Measurements from ENCODE around the gene HIF3A. TPM values are rescaled to one million over a fixed set of nuclear protein-coding genes. Genes with fewer than 3 reads are reported as not detected.
"Not testable (repeated sequence)": the region's sequence is repeated elsewhere in the genome, so short reads cannot be mapped to it uniquely, and the experiment has no call there.

HIF3A gene
- polyA plus RNA-seq, 2 donors: 12.3 to 27.3 TPM

DNA sequence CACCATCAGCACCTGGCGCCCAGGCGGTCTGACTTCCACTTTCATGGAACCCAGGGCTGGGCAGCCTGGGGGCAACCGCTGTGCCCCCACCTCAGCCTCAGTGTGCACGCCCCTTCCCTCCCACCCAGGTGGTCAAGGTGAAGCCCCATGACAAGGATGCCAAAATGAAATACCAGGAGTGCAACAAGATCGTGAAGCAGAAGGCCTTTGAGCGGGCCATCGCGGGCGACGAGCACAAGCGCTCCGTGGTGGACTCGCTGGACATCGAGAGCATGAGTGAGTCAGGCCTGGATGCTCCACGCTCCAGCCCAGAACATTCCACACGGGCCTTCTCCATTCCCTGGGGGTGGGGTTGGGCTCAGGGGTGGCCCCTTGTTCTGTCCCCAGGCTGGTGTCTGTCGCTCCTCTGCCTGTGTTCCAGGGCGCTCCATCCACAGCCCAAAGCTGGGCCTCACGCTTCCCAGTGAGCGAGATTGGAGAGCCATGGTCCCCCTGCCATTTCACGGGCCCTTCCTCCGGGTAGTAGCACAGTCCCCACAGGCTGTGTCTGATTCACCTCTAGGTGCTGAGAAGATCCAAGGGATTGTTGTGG lies 78.7 kb downstream of the HIF3A start:
- not testable (repeated sequence) for H3K4me3 ChIP-seq (ENCODE audit: low read depth in 1 of 2, low read length in 2 of 2); H3K27ac ChIP-seq (ENCODE audit: low read depth in 2 of 2, low read length in 1 of 2); H3K9me3 ChIP-seq (ENCODE audit: control insufficient read depth in 2 of 2, insufficient read depth in 1 of 2, low read depth in 1 of 2, low read length in 1 of 2); H3K27me3 ChIP-seq (ENCODE audit: control insufficient read depth in 1 of 2, insufficient read depth in 2 of 2, low read length in 2 of 2)
- peaks cover 3 to 16% of the 10 kb centered on the region in 2 donors for H3K36me3 ChIP-seq (ENCODE audit: control insufficient read depth in 2 of 2, insufficient read depth in 2 of 2, low read length in 1 of 2)
- 92 to 95% methylated on average over 20 to 22 of the region's 22 CpGs for WGBS, 2 donors
- H3K4me1 ChIP-seq (ENCODE audit: control insufficient read depth in 2 of 2, insufficient read depth in 2 of 2, low read length in 1 of 2): peaks cover 15 to 18% of the 10 kb centered on the region in 2 donors

DNA sequence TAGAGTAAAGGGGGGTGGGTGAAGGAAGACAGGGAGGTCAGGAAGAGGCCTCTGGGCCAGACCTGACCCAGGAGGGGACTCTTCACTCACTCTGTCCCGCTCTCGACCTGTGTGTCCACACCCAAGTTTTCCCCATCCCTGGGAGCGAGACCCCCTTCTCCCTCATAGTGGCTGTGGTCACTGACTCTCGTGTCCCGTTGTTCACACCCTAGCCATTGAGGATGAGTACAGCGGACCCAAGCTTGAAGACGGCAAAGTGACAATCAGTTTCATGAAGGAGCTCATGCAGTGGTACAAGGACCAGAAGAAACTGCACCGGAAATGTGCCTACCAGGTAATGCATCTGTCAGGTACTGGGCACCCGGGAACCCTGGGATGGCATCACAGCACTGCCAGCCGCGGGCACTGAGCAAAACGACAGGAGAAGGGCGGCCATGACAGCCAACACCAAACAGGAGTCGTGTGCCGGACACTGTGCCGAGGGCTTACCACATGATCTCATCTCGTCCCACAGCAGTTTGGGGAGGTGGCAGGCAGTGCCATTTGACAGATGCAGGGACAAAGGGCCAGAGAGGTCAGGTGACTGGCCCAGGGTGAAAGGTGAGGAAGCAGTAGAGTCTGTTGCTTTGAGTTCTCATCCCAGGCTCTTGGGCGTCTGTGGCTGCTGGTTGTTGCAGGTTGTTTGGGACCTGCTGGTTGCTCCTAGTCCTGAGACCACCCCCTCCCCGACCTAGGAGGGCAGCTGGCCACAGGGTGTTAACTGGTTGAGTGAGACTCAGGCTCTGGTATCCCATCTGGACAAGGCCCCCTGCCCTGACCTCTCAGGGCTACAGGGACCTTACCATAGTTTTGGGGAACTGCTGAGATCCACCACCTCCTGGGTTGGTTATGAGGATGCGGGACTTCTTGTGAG lies 79.7 kb downstream of the HIF3A start:
- Histone ChIP-seq H3K9me3 (ENCODE audit: control insufficient read depth in 2 of 2, insufficient read depth in 1 of 2, low read depth in 1 of 2, low read length in 1 of 2) (no peaks in the 10 kb centered on the region), H3K36me3 (ENCODE audit: control insufficient read depth in 2 of 2, insufficient read depth in 2 of 2, low read length in 1 of 2) (peaks cover 3 to 16% of the 10 kb centered on the region in 2 donors), H3K27ac (ENCODE audit: low read depth in 2 of 2, low read length in 1 of 2) (no peak overlapping the region), H3K27me3 (ENCODE audit: control insufficient read depth in 1 of 2, insufficient read depth in 2 of 2, low read length in 2 of 2) (no peaks in the 10 kb centered on the region), H3K4me3 (ENCODE audit: low read depth in 1 of 2, low read length in 2 of 2) (no peak overlapping the region), H3K4me1 (ENCODE audit: control insufficient read depth in 2 of 2, insufficient read depth in 2 of 2, low read length in 1 of 2) (peaks cover 13 to 16% of the 10 kb centered on the region in 2 donors)
- WGBS, 2 donors: 92 to 93% methylated on average over 20 of the region's 20 CpGs

DNA sequence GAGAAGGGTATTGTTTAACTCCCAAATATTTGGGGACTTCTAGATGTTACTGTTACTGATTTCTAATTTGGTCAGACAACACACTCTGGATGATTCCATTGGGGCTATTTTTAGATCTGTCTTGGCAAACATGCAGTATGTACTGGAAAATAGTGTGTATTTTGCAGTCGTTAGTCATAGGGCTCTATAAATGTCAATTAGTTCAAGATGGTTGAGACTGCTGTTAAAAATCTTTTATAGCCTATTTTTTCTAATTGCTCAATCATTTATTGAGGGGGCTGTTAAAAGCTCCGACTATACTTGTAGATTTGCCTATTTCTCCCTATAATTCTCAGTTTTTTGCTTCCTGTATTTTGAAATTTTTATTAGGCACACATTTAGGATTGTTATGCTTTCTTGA lies 81.4 kb downstream of the HIF3A start:
- 38 to 42% methylated on average over 2 of the region's 2 CpGs for WGBS, 2 donors
- H3K4me1 ChIP-seq (ENCODE audit: control insufficient read depth in 2 of 2, insufficient read depth in 2 of 2, low read length in 1 of 2): peaks cover 2 to 11% of the 10 kb centered on the region in 2 donors
- no peaks in the 10 kb centered on the region for H3K27me3 ChIP-seq (ENCODE audit: control insufficient read depth in 1 of 2, insufficient read depth in 2 of 2, low read length in 2 of 2)
- H3K4me3 ChIP-seq (ENCODE audit: low read depth in 1 of 2, low read length in 2 of 2): no peak overlapping the region
- peaks cover 3 to 21% of the 10 kb centered on the region in 2 donors for H3K36me3 ChIP-seq (ENCODE audit: control insufficient read depth in 2 of 2, insufficient read depth in 2 of 2, low read length in 1 of 2)
- H3K27ac ChIP-seq (ENCODE audit: low read depth in 2 of 2, low read length in 1 of 2): no peak overlapping the region
- no peaks in the 10 kb centered on the region for H3K9me3 ChIP-seq (ENCODE audit: control insufficient read depth in 2 of 2, insufficient read depth in 1 of 2, low read depth in 1 of 2, low read length in 1 of 2)

DNA sequence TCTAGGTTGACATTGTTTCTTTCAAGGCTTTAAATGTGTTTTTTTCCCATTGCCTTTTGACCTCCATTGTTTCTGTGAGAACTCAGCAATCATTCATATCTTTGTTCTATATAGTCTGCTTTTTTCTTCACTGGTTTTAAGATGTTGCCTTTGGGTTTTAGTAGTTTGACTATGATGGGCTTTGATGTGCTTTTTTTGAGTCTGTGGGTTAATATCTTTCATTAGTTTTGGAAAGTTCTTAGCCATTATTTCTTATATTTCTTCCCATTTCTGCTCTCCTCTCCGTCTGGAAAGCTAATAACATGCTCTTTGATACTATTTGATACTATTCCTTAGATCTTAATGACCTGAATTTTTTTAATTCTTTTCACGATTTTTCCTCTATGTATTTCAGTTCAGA lies 83.8 kb downstream of the HIF3A start:
- Histone ChIP-seq H3K27ac (ENCODE audit: low read depth in 2 of 2, low read length in 1 of 2) (no peak overlapping the region), H3K36me3 (ENCODE audit: control insufficient read depth in 2 of 2, insufficient read depth in 2 of 2, low read length in 1 of 2) (peaks cover 5 to 32% of the 10 kb centered on the region in 2 donors), H3K9me3 (ENCODE audit: control insufficient read depth in 2 of 2, insufficient read depth in 1 of 2, low read depth in 1 of 2, low read length in 1 of 2) (no peaks in the 10 kb centered on the region), H3K4me1 (ENCODE audit: control insufficient read depth in 2 of 2, insufficient read depth in 2 of 2, low read length in 1 of 2) (no peaks in the 10 kb centered on the region), H3K27me3 (ENCODE audit: control insufficient read depth in 1 of 2, insufficient read depth in 2 of 2, low read length in 2 of 2) (no peaks in the 10 kb centered on the region), H3K4me3 (ENCODE audit: low read depth in 1 of 2, low read length in 2 of 2) (no peak overlapping the region)
- 91 to 98% methylated on average over 2 of the region's 2 CpGs for WGBS, 2 donors

DNA sequence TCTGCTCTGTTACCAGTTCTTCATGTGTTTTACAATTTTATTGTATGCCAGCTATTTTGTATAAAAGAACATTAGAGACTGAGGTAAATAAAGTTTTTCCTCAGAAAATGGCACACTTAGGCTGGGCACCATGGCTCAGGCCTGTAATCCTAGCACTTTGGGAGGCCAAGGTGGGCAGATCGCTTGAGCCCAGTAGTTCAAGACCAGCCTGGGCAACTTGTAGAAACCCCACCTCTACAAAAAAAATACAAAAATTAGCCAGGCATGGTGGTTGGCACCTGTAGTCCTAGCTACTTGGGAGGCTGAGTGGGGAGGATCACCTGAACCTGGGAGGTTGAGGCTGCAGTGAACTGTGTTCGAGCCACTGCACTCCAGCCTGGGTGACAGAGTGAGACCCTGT lies 84.5 kb downstream of the HIF3A start:
- no peaks in the 10 kb centered on the region for H3K4me1 ChIP-seq (ENCODE audit: control insufficient read depth in 2 of 2, insufficient read depth in 2 of 2, low read length in 1 of 2)
- WGBS, 2 donors: 100% methylated on average over 2 of the region's 2 CpGs
- H3K4me3 ChIP-seq (ENCODE audit: low read depth in 1 of 2, low read length in 2 of 2): no peak overlapping the region
- no peaks in the 10 kb centered on the region for H3K9me3 ChIP-seq (ENCODE audit: control insufficient read depth in 2 of 2, insufficient read depth in 1 of 2, low read depth in 1 of 2, low read length in 1 of 2)
- peaks cover 5 to 26% of the 10 kb centered on the region in 2 donors for H3K36me3 ChIP-seq (ENCODE audit: control insufficient read depth in 2 of 2, insufficient read depth in 2 of 2, low read length in 1 of 2)
- H3K27ac ChIP-seq (ENCODE audit: low read depth in 2 of 2, low read length in 1 of 2): no peak overlapping the region
- no peaks in the 10 kb centered on the region for H3K27me3 ChIP-seq (ENCODE audit: control insufficient read depth in 1 of 2, insufficient read depth in 2 of 2, low read length in 2 of 2)

DNA sequence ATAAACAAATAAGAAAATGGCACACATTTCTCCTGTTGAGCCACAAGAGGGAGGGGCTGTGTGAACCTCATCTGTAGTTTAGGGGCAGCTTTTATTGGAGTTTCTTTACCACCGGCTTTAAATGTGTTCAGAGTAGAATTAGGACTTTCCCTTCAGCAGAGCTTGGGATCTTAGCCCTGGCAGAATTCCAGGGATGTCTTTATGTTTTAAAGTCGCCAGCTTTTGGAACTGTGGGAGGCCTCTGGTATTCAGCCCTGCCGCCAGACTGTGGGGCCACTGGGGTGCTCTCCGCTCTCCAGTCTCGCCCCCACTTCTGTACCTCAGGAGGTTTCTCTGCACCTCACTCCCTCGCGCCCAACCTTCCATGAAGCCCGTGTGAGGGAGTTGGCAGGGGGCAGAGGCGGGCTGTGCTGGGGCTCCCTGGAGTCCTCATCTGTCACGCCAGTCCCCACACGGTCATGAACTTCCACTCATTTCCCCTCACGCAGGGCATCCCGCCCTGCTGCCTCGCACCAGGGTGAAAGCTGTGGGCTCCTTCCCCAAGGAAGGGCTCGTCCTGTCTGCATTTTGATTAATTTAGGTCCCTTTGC lies 85.0 kb downstream of the HIF3A start:
- H3K4me3 ChIP-seq (ENCODE audit: low read depth in 1 of 2, low read length in 2 of 2): no peak overlapping the region
- H3K9me3 ChIP-seq (ENCODE audit: control insufficient read depth in 2 of 2, insufficient read depth in 1 of 2, low read depth in 1 of 2, low read length in 1 of 2): no peaks in the 10 kb centered on the region
- H3K27ac ChIP-seq (ENCODE audit: low read depth in 2 of 2, low read length in 1 of 2): no peak overlapping the region
- WGBS, 2 donors: 82 to 83% methylated on average over 15 of the region's 15 CpGs
- H3K27me3 ChIP-seq (ENCODE audit: control insufficient read depth in 1 of 2, insufficient read depth in 2 of 2, low read length in 2 of 2): no peaks in the 10 kb centered on the region
- H3K36me3 ChIP-seq (ENCODE audit: control insufficient read depth in 2 of 2, insufficient read depth in 2 of 2, low read length in 1 of 2): peaks cover 5 to 25% of the 10 kb centered on the region in 2 donors
- H3K4me1 ChIP-seq (ENCODE audit: control insufficient read depth in 2 of 2, insufficient read depth in 2 of 2, low read length in 1 of 2): no peaks in the 10 kb centered on the region

DNA sequence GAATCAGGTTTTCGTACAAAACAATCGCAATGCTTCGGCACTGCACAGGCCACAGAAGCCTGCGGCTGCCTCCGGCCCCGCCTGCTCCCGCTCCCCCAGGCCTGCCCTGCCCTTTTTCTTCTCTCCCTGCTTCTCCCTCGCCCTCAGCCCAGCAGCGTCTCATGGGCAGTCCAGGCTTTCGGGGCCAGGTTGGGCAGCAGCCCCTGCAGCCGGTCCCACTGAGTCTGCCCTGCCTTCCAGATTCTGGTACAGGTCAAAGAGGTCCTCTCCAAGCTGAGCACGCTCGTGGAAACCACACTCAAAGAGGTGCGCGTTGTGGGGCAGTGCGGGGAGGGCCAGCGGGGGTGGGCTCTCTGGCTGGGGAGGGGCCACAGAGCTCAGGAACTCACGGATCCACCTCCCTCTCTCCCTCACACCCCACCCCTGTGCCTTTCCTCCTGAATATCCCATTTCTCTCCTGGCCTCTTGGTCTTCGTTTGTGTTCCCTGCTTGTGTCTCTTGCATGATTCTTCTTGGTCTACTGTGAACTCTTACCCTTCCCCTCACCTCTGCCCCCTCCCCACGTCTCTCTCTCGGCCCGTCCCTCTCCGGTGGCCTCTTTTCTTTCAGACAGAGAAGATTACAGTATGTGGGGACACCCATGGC lies 86.5 kb downstream of the HIF3A start:
- Histone ChIP-seq H3K27me3 (ENCODE audit: control insufficient read depth in 1 of 2, insufficient read depth in 2 of 2, low read length in 2 of 2) (no peaks in the 10 kb centered on the region), H3K36me3 (ENCODE audit: control insufficient read depth in 2 of 2, insufficient read depth in 2 of 2, low read length in 1 of 2) (peaks cover 2 to 35% of the 10 kb centered on the region in 2 donors), H3K9me3 (ENCODE audit: control insufficient read depth in 2 of 2, insufficient read depth in 1 of 2, low read depth in 1 of 2, low read length in 1 of 2) (no peaks in the 10 kb centered on the region), H3K4me3 (ENCODE audit: low read depth in 1 of 2, low read length in 2 of 2) (no peak overlapping the region), H3K4me1 (ENCODE audit: control insufficient read depth in 2 of 2, insufficient read depth in 2 of 2, low read length in 1 of 2) (no peaks in the 10 kb centered on the region), H3K27ac (ENCODE audit: low read depth in 2 of 2, low read length in 1 of 2) (no peak overlapping the region)
- WGBS, 2 donors: 87 to 95% methylated on average over 22 of the region's 23 CpGs

DNA sequence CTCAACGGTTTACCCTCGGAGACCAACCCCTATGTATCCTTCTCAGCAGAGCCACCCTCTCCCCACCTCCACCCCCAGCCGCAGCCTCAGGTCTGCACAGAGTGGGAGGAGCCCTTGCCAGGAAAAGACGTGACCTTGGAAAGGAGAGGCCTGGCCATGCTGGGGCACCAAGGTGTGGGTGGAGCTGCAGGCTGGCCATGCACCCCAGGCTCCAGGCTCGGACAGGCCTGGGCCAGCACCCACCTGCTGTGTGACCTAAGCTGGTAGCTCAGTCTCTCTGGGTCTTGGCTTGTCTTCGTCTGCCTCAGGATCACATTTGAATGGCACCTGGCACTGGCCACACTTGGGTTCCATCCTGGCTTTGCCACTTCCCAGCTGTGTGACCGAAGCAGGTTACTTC lies 87.0 kb downstream of the HIF3A start:
- no peaks in the 10 kb centered on the region for H3K27me3 ChIP-seq (ENCODE audit: control insufficient read depth in 1 of 2, insufficient read depth in 2 of 2, low read length in 2 of 2)
- 83% methylated on average over 7 of the region's 7 CpGs for WGBS, 2 donors
- H3K9me3 ChIP-seq (ENCODE audit: control insufficient read depth in 2 of 2, insufficient read depth in 1 of 2, low read depth in 1 of 2, low read length in 1 of 2): no peaks in the 10 kb centered on the region
- no peak overlapping the region for H3K27ac ChIP-seq (ENCODE audit: low read depth in 2 of 2, low read length in 1 of 2)
- H3K4me3 ChIP-seq (ENCODE audit: low read depth in 1 of 2, low read length in 2 of 2): no peak overlapping the region
- peaks cover 2 to 40% of the 10 kb centered on the region in 2 donors for H3K36me3 ChIP-seq (ENCODE audit: control insufficient read depth in 2 of 2, insufficient read depth in 2 of 2, low read length in 1 of 2)
- no peaks in the 10 kb centered on the region for H3K4me1 ChIP-seq (ENCODE audit: control insufficient read depth in 2 of 2, insufficient read depth in 2 of 2, low read length in 1 of 2)

DNA sequence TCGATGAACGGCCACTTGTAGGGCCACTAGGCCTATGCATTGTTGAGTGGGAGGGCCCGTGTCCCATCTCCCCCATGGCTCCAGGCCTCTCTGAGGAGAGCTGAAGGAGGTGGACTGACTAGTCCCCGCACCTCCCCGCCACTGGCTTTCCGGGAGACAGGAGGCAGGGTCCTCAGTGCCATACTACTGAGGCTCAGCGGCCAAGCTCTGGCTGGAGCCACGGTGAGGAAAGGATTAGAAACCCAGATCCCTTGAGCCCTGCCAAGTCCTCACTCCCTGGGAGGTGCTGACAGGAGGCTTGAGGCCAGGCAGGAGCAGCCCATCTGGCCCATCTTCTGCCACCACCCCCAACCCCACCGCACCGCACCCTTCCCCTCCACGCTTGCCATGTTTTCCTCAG lies 87.6 kb downstream of the HIF3A start:
- H3K27me3 ChIP-seq (ENCODE audit: control insufficient read depth in 1 of 2, insufficient read depth in 2 of 2, low read length in 2 of 2): no peaks in the 10 kb centered on the region
- no peak overlapping the region for H3K27ac ChIP-seq (ENCODE audit: low read depth in 2 of 2, low read length in 1 of 2)
- no peaks in the 10 kb centered on the region for H3K9me3 ChIP-seq (ENCODE audit: control insufficient read depth in 2 of 2, insufficient read depth in 1 of 2, low read depth in 1 of 2, low read length in 1 of 2)
- WGBS, 2 donors: 91 to 94% methylated on average over 11 of the region's 11 CpGs
- H3K4me1 ChIP-seq (ENCODE audit: control insufficient read depth in 2 of 2, insufficient read depth in 2 of 2, low read length in 1 of 2): no peaks in the 10 kb centered on the region
- H3K4me3 ChIP-seq (ENCODE audit: low read depth in 1 of 2, low read length in 2 of 2): no peak overlapping the region
- H3K36me3 ChIP-seq (ENCODE audit: control insufficient read depth in 2 of 2, insufficient read depth in 2 of 2, low read length in 1 of 2): peaks cover 2 to 41% of the 10 kb centered on the region in 2 donors

Data from esophagus (tissue), 2 donors.